ENCODE data around the gene MS4A15. TPM values are rescaled to one million over a fixed set of nuclear protein-coding genes. Genes with fewer than 3 reads are reported as not detected.

The MS4A15 gene
- total RNA-seq, 1 donor from 2014 or later, result not detected

GRCh38 chr11:60790726-60791125 lies 34.1 kb downstream of the MS4A15 start:
- DNase-seq (no peak), ATAC-seq (ENCODE audit: low read depth) (no peak)
- Mint-ChIP-seq H3K27ac (no peak overlapping the region), H3K4me3 (no peak overlapping the region), H3K9me3 (no peaks in the 10 kb centered on the region), H3K27me3 (no peaks in the 10 kb centered on the region), H3K4me1 (no peaks in the 10 kb centered on the region), H3K36me3 (ENCODE audit: low read depth) (no peaks in the 10 kb centered on the region)
- intact Hi-C loops (cut with micrococcal nuclease), result no loop called here
- CTCF ChIA-PET, result interaction anchor here (0.8 kb wide), 1 partner anchor 16 kb away, joined by 3 read pairs; no protein-coding TSS in a partner anchor
- POLR2A ChIA-PET, result no interaction called here
- no peak for TF ChIP-seq CTCF (IDR thresholded peaks at IDR 0.05)

GRCh38 chr11:60791153-60791933 lies 34.7 kb downstream of the MS4A15 start:
- TF ChIP-seq CTCF (IDR thresholded peaks at IDR 0.05), result no peak
- no peaks in the 10 kb centered on the region for H3K27me3 Mint-ChIP-seq
- no peaks in the 10 kb centered on the region for H3K9me3 Mint-ChIP-seq
- no peaks in the 10 kb centered on the region for H3K36me3 Mint-ChIP-seq (ENCODE audit: low read depth)
- no peaks in the 10 kb centered on the region for H3K4me1 Mint-ChIP-seq
- ATAC-seq (ENCODE audit: low read depth), result no peak
- intact Hi-C loops (cut with micrococcal nuclease), result no loop called here
- POLR2A ChIA-PET, result no interaction called here
- no peak overlapping the region for H3K27ac Mint-ChIP-seq
- no peak for DNase-seq
- CTCF ChIA-PET, result interaction anchor here (0.8 kb wide), 1 partner anchor 16 kb away, joined by 3 read pairs; no protein-coding TSS in a partner anchor
- H3K4me3 Mint-ChIP-seq, result no peak overlapping the region

- Mint-ChIP-seq H3K4me3 (no peak overlapping the region), H3K4me1 (no peaks in the 10 kb centered on the region), H3K27me3 (no peaks in the 10 kb centered on the region), H3K27ac (no peak overlapping the region), H3K36me3 (ENCODE audit: low read depth) (no peaks in the 10 kb centered on the region), H3K9me3 (no peaks in the 10 kb centered on the region)
- TF ChIP-seq CTCF (IDR thresholded peaks at IDR 0.05), result no peak
- no peak for DNase-seq
- ATAC-seq (ENCODE audit: low read depth), result no peak
- ChIA-PET CTCF (no interaction called here), POLR2A (no interaction called here)
- intact Hi-C loops (cut with micrococcal nuclease), result loop anchor here (2.0 kb wide), 1 partner anchor 20 kb away; no protein-coding TSS in a partner anchor
Observed at GRCh38 chr11:60792521-60792920, 35.9 kb downstream of the MS4A15 start.

- Mint-ChIP-seq H3K9me3 (no peaks in the 10 kb centered on the region), H3K4me1 (no peaks in the 10 kb centered on the region), H3K27ac (no peak overlapping the region), H3K36me3 (ENCODE audit: low read depth) (no peaks in the 10 kb centered on the region), H3K27me3 (peaks cover 3% of the 10 kb centered on the region), H3K4me3 (no peak overlapping the region)
- intact Hi-C loops (cut with micrococcal nuclease), result no loop called here
- no peak for ATAC-seq (ENCODE audit: low read depth)
- ChIA-PET POLR2A (no interaction called here), CTCF (no interaction called here)
- no peak for TF ChIP-seq CTCF (IDR thresholded peaks at IDR 0.05)
- no peak for DNase-seq
Observed at GRCh38 chr11:60795291-60795690, 38.6 kb downstream of the MS4A15 start.

- peaks cover 9% of the 10 kb centered on the region for H3K27me3 Mint-ChIP-seq
- no peaks in the 10 kb centered on the region for H3K9me3 Mint-ChIP-seq
- intact Hi-C loops (cut with micrococcal nuclease), result no loop called here
- H3K4me1 Mint-ChIP-seq, result no peaks in the 10 kb centered on the region
- ChIA-PET POLR2A (no interaction called here), CTCF (no interaction called here)
- H3K4me3 Mint-ChIP-seq, result no peak overlapping the region
- H3K36me3 Mint-ChIP-seq (ENCODE audit: low read depth), result no peaks in the 10 kb centered on the region
- H3K27ac Mint-ChIP-seq, result no peak overlapping the region
- ATAC-seq (ENCODE audit: low read depth), result no peak
- TF ChIP-seq CTCF (IDR thresholded peaks at IDR 0.05), result no peak
- no peak for DNase-seq
Observed at GRCh38 chr11:60797846-60798630, 41.4 kb downstream of the MS4A15 start.

Measured in activated B cell treated with CpG ODN at 0.5 μM for 24 hours (primary cell).